CD4-positive, alpha-beta memory T cell (primary cell): ENCODE results near the gene CHAF1A. TPM values are rescaled to one million over a fixed set of nuclear protein-coding genes. Genes with fewer than 3 reads are reported as not detected.

ENCODE experiments used
- CTCF ChIA-PET: fragments of 350-600 bp; sonication (Branson Sonifier 250); formaldehyde crosslinking; loops from one replicate; lab custom pipeline; 2021; ENCODE audit warnings: inconsistent platforms; ENCODE audit not compliant: partially characterized antibody; lab: Charles Lee
- POLR2A ChIA-PET: fragments of 350-600 bp; sonication (Branson Sonifier 250); formaldehyde crosslinking; loops from one replicate; lab custom pipeline; 2021; ENCODE audit not compliant: partially characterized antibody; lab: Charles Lee
- DNase-seq, 5 donors: peaks; one replicate each; pipeline versions ENCODE4 v3.0.0 to v3.0.0-alpha.2; 2020 to 2022; ENCODE audit warnings: mixed read lengths in 1 of 5
- H3K27ac ChIP-seq: one replicate; pipeline ENCODE4 v1.7.0; 2013; ENCODE audit warnings: low read depth, low read length
- H3K27me3 ChIP-seq: 2 replicates; pipeline ENCODE4 v1.7.0; 2013; ENCODE audit warnings: mild to moderate bottlenecking, low read length, moderate library complexity; ENCODE audit not compliant: insufficient read depth
- H3K36me3 ChIP-seq: 2 replicates; pipeline ENCODE4 v1.7.0; 2013; ENCODE audit warnings: mild to moderate bottlenecking, low read length, moderate library complexity; ENCODE audit not compliant: insufficient read depth
- H3K4me1 ChIP-seq: 2 replicates; pipeline ENCODE4 v1.7.0; 2013; ENCODE audit warnings: mild to moderate bottlenecking, low read length, moderate library complexity; ENCODE audit not compliant: insufficient read depth
- H3K4me3 ChIP-seq, 2 donors: one replicate each; pipeline ENCODE4 v1.7.0; 2013; ENCODE audit warnings: low read length in 2 of 2, mild to moderate bottlenecking in 1 of 2
- H3K9me3 ChIP-seq, 2 donors: one replicate each; pipeline ENCODE4 v1.7.0; 2013; ENCODE audit warnings: low read length in 2 of 2, control low read depth in 1 of 2; ENCODE audit not compliant: control insufficient read depth in 1 of 2
- H3K27ac Mint-ChIP-seq, 7 donors: one replicate each; pipeline ENCODE4 v1.8.0; 2020 to 2021; ENCODE audit warnings: mixed read lengths in 7 of 7, mild to moderate bottlenecking in 6 of 7, inconsistent platforms in 3 of 7, moderate library complexity in 3 of 7
- H3K27me3 Mint-ChIP-seq, 2 donors: one replicate each; pipeline ENCODE4 v1.8.0; 2020 to 2021; ENCODE audit warnings: mixed read lengths in 2 of 2
- H3K36me3 Mint-ChIP-seq, 2 donors: one replicate each; pipeline ENCODE4 v1.8.0; 2020 to 2021; ENCODE audit warnings: mixed read lengths in 2 of 2, inconsistent platforms in 1 of 2, mild to moderate bottlenecking in 1 of 2
- H3K4me1 Mint-ChIP-seq, 4 donors: one replicate each; pipeline ENCODE4 v1.8.0; 2020 to 2021; ENCODE audit warnings: mixed read lengths in 4 of 4, mild to moderate bottlenecking in 1 of 4
- H3K4me3 Mint-ChIP-seq, 8 donors: one replicate each; pipeline ENCODE4 v1.8.0; 2020 to 2021; ENCODE audit warnings: mixed read lengths in 8 of 8, mild to moderate bottlenecking in 7 of 8, moderate library complexity in 6 of 8, inconsistent platforms in 3 of 8
- H3K9me3 Mint-ChIP-seq, 8 donors: one replicate each; pipeline ENCODE4 v1.8.0; 2020 to 2021; ENCODE audit warnings: mixed read lengths in 8 of 8, mild to moderate bottlenecking in 5 of 8, inconsistent platforms in 3 of 8, moderate library complexity in 1 of 8
- intact Hi-C: fragments of 100-400 bp; cut with micrococcal nuclease; formaldehyde crosslinking; loops from one replicate; pipeline ENCODE4 v1.15.1; 2023
- polyA plus RNA-seq, 2 donors: library from polyadenylated mRNA; unstranded; fragments of 300-500 nt; fragmentation: Illumina TruSeq; gene quantifications; one replicate each; pipeline ENCODE4 v1.2.3, GENCODE V29; 2021
- total RNA-seq, 2 experiments: library from RNA; stranded (reverse); gene quantifications; one replicate each; pipeline ENCODE4 v1.2.3, GENCODE V29; 2021

The CHAF1A gene, protein sequence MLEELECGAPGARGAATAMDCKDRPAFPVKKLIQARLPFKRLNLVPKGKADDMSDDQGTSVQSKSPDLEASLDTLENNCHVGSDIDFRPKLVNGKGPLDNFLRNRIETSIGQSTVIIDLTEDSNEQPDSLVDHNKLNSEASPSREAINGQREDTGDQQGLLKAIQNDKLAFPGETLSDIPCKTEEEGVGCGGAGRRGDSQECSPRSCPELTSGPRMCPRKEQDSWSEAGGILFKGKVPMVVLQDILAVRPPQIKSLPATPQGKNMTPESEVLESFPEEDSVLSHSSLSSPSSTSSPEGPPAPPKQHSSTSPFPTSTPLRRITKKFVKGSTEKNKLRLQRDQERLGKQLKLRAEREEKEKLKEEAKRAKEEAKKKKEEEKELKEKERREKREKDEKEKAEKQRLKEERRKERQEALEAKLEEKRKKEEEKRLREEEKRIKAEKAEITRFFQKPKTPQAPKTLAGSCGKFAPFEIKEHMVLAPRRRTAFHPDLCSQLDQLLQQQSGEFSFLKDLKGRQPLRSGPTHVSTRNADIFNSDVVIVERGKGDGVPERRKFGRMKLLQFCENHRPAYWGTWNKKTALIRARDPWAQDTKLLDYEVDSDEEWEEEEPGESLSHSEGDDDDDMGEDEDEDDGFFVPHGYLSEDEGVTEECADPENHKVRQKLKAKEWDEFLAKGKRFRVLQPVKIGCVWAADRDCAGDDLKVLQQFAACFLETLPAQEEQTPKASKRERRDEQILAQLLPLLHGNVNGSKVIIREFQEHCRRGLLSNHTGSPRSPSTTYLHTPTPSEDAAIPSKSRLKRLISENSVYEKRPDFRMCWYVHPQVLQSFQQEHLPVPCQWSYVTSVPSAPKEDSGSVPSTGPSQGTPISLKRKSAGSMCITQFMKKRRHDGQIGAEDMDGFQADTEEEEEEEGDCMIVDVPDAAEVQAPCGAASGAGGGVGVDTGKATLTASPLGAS
- total RNA-seq = 10 to 100 TPM; 13.9 to 18.1 TPM
- 1 to 10 TPM; 2.8 to 4.5 TPM for polyA plus RNA-seq

DNA sequence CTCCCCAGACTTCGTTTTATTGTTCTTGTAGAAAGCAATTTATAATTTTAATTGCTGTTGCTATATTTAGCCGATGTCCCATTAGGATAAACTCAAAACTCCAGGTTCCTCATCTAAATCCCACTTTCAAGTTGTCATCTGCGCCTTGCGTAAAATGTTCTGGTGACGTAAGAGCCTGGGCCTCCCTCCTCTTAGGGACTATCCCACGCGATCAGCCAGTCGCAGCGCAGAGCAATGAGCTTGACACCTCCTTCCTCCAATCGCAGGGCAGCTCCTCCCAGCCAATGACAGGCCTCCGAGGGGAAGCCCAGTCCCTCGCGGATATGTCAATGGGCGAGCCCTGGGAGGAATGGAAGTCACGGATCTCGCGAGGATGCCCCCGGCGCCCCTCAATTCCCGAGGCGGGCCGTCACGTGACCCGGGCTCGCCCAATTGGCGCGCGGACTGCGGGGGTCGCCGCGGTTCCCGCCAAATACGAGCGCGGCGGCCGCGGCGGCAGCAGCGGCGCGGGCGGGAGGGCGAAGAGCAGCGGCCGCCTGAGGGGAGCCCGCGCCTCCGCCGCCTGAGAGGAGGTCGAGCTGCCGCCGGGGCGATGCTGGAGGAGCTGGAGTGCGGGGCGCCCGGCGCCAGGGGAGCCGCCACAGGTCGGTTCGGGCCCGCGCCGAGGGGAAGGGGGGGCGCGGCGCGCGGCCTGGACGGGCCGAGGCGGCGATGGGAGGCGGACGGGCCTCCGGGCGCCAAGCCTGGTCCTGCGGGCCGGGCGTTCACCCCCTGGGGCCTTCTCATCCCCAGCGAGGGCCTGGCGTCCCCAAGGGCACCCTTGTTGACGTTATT is at the start of gene CHAF1A:
Gene CHAF1A, plus strand, starts transcription at position 470 of the 834 bp plus-strand sequence. Its CDS starts 123 bp downstream, at position 593.
- H3K27me3 Mint-ChIP-seq = no peaks in the 10 kb centered on the region
- no peaks in the 10 kb centered on the region for H3K36me3 ChIP-seq
- no peaks in the 10 kb centered on the region for H3K9me3 Mint-ChIP-seq
- no peaks in the 10 kb centered on the region for H3K27me3 ChIP-seq
- H3K4me1 Mint-ChIP-seq = peaks cover 25 to 63% (median 45%) of the 10 kb centered on the region in 4 donors
- DNase-seq = peak; percentile 98 to 100 (median 99)
- POLR2A ChIA-PET = interaction anchor here (0.7 to 2.9 kb wide), 9 partner anchors 22 to 566 kb away, joined by 3 to 85 read pairs (median 12); partner anchors contain the start of genes HDGFL2, KDM4B, MPND and YJU2
- peak within 1 kb of the TSS; percentile 87 to 94 (median 91) for H3K4me3 Mint-ChIP-seq
- peaks cover 0 to 14% of the 10 kb centered on the region in 2 donors for H3K36me3 Mint-ChIP-seq
- peaks cover 45% of the 10 kb centered on the region for H3K4me1 ChIP-seq
- H3K9me3 ChIP-seq = no peaks in the 10 kb centered on the region
- intact Hi-C loops = loop anchor here (1.0 to 5.0 kb wide), 4 partner anchors 69 to 320 kb away; partner anchors contain the start of genes DPP9, TNFAIP8L1 and YJU2
- peak within 1 kb of the TSS; percentile 96 to 100 (median 99) for H3K27ac Mint-ChIP-seq
- peak within 1 kb of the TSS; percentile 58 to 68 for H3K4me3 ChIP-seq
- H3K27ac ChIP-seq = peak within 1 kb of the TSS; percentile 88
- CTCF ChIA-PET = interaction anchor here (0.7 to 3.0 kb wide), 9 partner anchors 12 to 155 kb away, joined by 3 to 25 read pairs (median 4); partner anchors contain the start of genes MPND and YJU2

GRCh38 chr19:4352701-4353121 is 49.7 kb upstream of the CHAF1A start:
- no peak overlapping the region for H3K27ac ChIP-seq
- intact Hi-C loops = loop anchor here (1.0 kb wide), 2 partner anchors 28 to 85 kb away; no protein-coding TSS in a partner anchor
- no peaks in the 10 kb centered on the region for H3K4me1 ChIP-seq
- no peaks in the 10 kb centered on the region for H3K36me3 ChIP-seq
- ChIA-PET CTCF (interaction anchor here (0.6 to 3.0 kb wide), 25 partner anchors 9 to 284 kb away, joined by 3 to 61 read pairs (median 6); partner anchors contain the start of genes MPND, SH3GL1, STAP2 and YJU2), POLR2A (interaction anchor here (1.1 to 1.7 kb wide), 7 partner anchors 8 to 106 kb away, joined by 4 to 15 read pairs (median 6); partner anchors contain the start of genes MPND, SH3GL1 and YJU2)
- H3K27me3 ChIP-seq = no peaks in the 10 kb centered on the region
- DNase-seq = peak; percentile 55 to 62 (median 61)
- H3K9me3 ChIP-seq = no peaks in the 10 kb centered on the region
- H3K27ac Mint-ChIP-seq = peak overlapping the region in 6 of 7 donors; percentile 52 to 88 (median 78)
- peaks cover 0 to 3% (median 1%) of the 10 kb centered on the region in 4 donors for H3K4me1 Mint-ChIP-seq
- H3K36me3 Mint-ChIP-seq = peaks cover 0 to 3% of the 10 kb centered on the region in 2 donors
- H3K9me3 Mint-ChIP-seq = peaks cover 0 to 2% (median 0%) of the 10 kb centered on the region in 8 donors
- no peaks in the 10 kb centered on the region for H3K27me3 Mint-ChIP-seq
- H3K4me3 Mint-ChIP-seq = no peak overlapping the region
- no peak overlapping the region for H3K4me3 ChIP-seq

DNA sequence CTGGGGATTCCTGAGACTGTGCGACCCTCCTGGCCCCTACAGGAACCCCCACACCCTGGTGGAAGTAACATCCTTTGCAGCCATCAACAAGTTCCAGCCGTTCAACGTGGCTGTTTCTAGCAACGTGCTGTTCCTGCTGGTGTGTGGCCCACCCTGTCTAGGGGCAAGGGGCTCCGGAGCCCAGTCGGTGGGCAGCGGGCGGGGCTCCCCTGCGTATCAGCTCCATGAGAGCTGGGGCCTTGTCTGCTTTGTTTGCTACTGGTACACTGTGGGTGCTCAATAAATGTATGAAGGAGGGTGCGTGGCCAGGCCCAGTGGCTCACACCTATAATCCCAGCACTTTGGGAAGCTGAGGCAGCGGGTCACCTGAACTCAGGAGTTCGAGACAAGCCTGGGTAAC is 48.2 kb upstream of the CHAF1A start:
- no peaks in the 10 kb centered on the region for H3K36me3 ChIP-seq
- intact Hi-C loops = no loop called here

DNA sequence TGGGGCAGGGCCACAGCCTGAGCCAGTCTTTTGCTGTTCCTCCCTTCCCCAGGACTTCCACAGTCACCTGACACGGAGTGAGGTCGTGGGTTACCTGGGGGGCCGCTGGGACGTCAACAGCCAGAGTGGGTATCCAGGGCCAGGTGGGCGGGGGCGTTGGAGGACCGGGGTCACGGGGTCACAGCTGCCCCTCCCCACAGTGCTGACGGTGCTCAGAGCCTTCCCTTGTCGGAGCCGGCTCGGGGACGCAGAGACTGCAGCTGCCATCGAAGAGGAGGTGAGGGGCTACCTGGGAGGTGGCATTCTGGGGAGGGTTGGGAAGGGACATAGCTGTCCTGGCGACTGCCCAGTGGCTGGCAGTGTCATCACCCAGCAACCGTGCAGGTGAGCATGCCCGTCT is 47.5 kb upstream of the CHAF1A start:
- Mint-ChIP-seq H3K4me1 (peaks cover 0 to 3% (median 1%) of the 10 kb centered on the region in 4 donors), H3K27me3 (no peaks in the 10 kb centered on the region), H3K9me3 (peaks cover 0 to 2% (median 0%) of the 10 kb centered on the region in 8 donors), H3K36me3 (peaks cover 0 to 4% of the 10 kb centered on the region in 2 donors), H3K4me3 (no peak overlapping the region), H3K27ac (no peak overlapping the region)
- Histone ChIP-seq H3K9me3 (no peaks in the 10 kb centered on the region), H3K4me3 (no peak overlapping the region), H3K27ac (no peak overlapping the region), H3K36me3 (peaks cover 4% of the 10 kb centered on the region), H3K4me1 (no peaks in the 10 kb centered on the region), H3K27me3 (no peaks in the 10 kb centered on the region)
- no peak for DNase-seq
- intact Hi-C loops = no loop called here
- POLR2A ChIA-PET = interaction anchor here (0.5 kb wide), 1 partner anchor 88 kb away, joined by 3 read pairs; no protein-coding TSS in a partner anchor
- CTCF ChIA-PET = interaction anchor here (0.6 to 2.4 kb wide), 3 partner anchors 11 to 833 kb away, joined by 3 to 10 read pairs (median 4); no protein-coding TSS in a partner anchor

More for the DNA sequence above, 48.2 kb upstream of the CHAF1A start:
- Histone ChIP-seq H3K4me3 (no peak overlapping the region), H3K9me3 (no peaks in the 10 kb centered on the region), H3K4me1 (no peaks in the 10 kb centered on the region), H3K27me3 (no peaks in the 10 kb centered on the region), H3K27ac (no peak overlapping the region)
- no peak overlapping the region for H3K4me3 Mint-ChIP-seq
- H3K9me3 Mint-ChIP-seq = peaks cover 0 to 2% (median 0%) of the 10 kb centered on the region in 8 donors
- ChIA-PET CTCF (interaction anchor here (0.9 to 2.6 kb wide), 4 partner anchors 9 to 87 kb away, joined by 3 to 18 read pairs (median 9); partner anchors contain the start of gene STAP2), POLR2A (no interaction called here)
- peaks cover 0 to 3% (median 1%) of the 10 kb centered on the region in 4 donors for H3K4me1 Mint-ChIP-seq
- H3K27me3 Mint-ChIP-seq = no peaks in the 10 kb centered on the region
- no peak for DNase-seq
- peaks cover 0 to 4% of the 10 kb centered on the region in 2 donors for H3K36me3 Mint-ChIP-seq
- peak overlapping the region in 1 of 7 donors; percentile 41 for H3K27ac Mint-ChIP-seq

DNA sequence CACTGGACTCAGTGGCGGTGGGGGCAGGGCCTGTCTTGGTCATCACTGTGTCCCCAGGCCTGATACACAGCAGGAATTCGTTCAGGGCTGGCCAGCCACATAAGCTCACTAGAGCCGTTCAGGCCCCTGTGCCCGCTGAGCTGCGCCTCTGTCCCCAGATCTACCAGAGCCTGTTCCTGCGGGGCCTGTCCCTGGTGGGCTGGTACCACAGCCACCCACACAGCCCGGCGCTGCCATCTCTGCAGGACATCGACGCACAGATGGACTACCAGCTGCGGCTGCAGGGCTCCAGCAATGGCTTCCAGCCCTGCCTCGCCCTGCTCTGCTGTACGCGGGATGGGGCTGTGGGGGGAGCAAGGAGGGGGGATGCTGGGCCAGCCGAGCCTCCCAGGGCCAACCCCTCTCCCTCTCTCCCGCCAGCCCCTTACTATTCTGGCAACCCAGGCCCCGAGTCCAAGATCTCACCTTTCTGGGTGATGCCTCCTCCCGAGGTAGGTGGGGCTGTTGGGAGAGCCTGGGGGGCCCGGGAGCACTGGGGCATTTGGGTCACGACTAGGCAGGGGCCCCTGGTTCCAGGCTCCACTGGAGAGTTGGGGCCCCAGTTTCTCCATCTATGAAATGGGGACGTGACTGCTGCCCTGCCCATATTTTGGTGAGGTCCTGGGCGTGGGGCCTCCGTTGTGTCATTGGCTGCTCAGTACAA is 45.2 kb upstream of the CHAF1A start:
- CTCF ChIA-PET = interaction anchor here (2.2 kb wide), 1 partner anchor 90 kb away, joined by 8 read pairs; no protein-coding TSS in a partner anchor
- Mint-ChIP-seq H3K27ac (peak overlapping the region in 1 of 7 donors; percentile 57), H3K4me1 (peaks cover 0 to 3% (median 1%) of the 10 kb centered on the region in 4 donors), H3K9me3 (peaks cover 0 to 2% (median 0%) of the 10 kb centered on the region in 8 donors), H3K27me3 (no peaks in the 10 kb centered on the region), H3K4me3 (no peak overlapping the region), H3K36me3 (peaks cover 7 to 16% of the 10 kb centered on the region in 2 donors)
- no peaks in the 10 kb centered on the region for H3K9me3 ChIP-seq
- DNase-seq = no peak
- H3K27ac ChIP-seq = no peak overlapping the region
- intact Hi-C loops = no loop called here
- H3K4me1 ChIP-seq = no peaks in the 10 kb centered on the region
- peaks cover 16% of the 10 kb centered on the region for H3K36me3 ChIP-seq
- H3K4me3 ChIP-seq = no peak overlapping the region
- POLR2A ChIA-PET = interaction anchor here (0.6 to 1.1 kb wide), 2 partner anchors 11 to 15 kb away, joined by 3 to 4 read pairs; no protein-coding TSS in a partner anchor
- no peaks in the 10 kb centered on the region for H3K27me3 ChIP-seq
